NCI-H1092 treated with DMSO at 0.1 percent for 48 hours (cell line): Measurements from ENCODE around the gene ST6GALNAC6.

Experiments used
- DNase-seq: peaks from one replicate; lab custom pipeline; 2025; lab: John Stamatoyannopoulos, UW

ST6GALNAC6 gene

DNA sequence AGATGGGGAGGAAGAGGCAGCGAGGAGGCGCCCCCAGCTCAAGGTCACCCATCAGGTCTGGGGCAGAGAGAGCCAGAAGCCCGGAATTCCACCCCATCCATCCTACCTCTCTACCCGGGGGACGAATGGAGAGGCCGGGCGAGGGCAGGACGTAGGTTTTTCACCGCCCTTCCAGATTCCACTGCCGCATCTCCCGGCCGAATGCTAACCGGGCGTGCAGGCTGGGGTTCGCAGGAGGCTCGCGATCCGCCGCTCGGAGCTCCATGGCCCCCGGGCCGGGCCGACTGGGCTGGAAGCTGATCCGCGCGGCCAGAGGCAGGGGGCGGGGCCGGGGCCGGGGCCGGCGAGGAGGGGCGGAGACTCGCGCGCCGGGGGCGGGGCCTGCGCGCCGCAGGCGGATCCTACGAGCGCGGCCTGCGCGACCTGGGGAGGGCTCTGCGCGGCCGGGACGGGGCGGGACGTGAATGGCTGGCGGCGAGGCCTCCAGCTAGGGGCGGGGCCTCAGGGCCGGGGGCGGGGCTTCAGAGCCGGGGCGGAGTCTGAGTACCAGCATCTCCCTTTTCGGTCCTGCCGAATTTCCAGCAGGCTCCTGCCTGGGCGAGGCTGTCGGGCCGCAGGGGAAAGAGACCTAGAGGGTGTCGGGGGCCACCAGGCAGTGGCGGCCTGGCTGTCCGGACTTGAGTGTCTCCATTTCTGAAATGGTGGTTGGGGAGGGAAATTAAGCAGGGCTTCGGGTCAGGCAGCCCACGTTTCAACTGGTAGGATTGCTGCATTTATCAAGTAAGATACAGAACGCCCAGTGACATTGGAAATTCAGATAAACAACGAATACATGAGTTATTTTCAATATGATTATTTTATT lies 17.5 kb upstream of the ST6GALNAC6 start, which contains the start of gene ST6GALNAC4:
Gene ST6GALNAC4 (minus strand): TSS at position 322 of the 862 bp plus-strand sequence. CDS start 622 bp downstream, outside the sequence.
- DNase-seq: peak; percentile 83

DNA sequence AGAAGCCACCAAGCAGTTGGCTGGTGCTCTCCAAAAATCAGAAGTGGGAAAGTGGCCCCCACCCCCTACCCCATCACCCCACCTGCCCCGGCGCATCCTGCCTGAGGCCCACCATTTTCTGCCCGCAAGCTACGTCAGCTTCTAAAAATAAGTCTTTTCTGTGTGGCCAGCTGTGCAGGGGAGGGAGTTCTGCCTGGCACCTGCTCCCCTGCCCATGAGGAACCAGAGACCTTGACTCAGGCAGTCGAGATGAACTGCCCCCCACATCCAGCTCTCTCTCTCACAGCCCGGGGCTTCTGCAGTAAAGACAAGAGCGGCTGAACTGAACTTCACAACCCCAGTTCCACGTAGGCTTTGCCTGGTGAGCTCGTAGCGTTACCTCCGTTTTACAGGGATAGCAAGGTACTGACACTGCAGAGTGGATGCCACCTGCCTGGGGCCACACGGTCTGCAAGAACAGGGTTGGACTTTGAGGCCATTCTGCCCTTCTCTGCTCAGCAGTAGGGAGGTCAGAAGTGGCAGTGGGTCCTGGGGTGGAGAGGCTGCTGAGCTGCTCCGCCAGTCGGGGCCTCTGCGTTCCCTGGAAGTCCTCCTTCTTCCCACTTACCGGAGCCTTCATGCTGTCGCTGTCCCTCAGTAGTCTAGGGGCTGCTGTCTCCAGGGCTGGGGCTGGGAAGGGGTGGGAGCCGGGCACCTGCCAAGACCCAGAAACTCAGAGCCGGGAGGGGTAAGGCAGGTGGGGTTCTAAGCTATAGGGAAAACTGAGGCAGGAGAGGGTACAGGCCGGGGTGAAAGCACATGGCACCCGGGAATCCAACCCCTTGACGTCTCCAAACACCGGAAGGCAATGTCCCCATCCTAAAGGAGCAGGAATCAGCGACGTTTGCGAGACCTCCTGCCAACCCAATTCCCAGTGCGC lies 16.7 kb upstream of the ST6GALNAC6 start:
- no peak for DNase-seq

DNA sequence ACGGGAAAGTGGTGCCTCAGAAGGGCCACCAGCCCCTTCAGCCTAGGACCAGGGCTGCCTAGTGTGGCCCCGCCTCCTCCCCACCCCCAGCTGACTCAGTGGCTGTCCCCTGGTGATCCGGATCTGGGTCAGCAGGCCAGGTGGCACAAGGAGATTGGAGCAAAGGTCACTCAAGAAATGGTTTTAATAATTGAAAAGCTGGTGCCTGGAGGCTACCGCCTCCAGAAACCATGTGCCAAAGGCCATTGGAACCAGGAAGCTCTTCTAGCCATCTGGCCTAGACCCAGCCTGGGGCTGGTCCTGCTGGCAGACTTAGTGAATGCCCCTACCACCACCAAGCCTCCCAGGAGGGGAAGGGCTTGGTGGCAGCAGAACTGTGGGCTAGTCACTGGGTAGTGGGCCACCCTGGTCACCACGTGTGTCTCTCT lies 15.9 kb upstream of the ST6GALNAC6 start:
- no peak for DNase-seq

DNA sequence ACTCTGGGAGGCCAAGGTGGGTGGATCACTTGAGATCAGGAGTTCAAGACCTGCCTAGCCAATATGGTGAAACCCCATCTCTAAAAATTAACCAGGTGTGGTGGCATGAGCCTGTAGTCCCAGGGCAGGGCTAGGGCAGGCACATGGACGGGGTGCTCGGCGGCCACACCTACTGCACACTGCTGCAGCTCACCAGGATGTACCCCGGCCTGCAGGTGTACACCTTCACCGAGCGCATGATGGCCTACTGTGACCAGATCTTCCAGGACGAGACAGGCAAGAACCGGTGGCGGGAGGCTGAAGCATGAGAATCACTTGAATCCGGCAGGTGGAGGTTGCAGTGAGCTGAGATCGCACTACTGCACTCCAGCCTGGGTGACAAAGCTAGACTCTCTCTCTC lies 14.3 kb upstream of the ST6GALNAC6 start:
- DNase-seq: no peak

DNA sequence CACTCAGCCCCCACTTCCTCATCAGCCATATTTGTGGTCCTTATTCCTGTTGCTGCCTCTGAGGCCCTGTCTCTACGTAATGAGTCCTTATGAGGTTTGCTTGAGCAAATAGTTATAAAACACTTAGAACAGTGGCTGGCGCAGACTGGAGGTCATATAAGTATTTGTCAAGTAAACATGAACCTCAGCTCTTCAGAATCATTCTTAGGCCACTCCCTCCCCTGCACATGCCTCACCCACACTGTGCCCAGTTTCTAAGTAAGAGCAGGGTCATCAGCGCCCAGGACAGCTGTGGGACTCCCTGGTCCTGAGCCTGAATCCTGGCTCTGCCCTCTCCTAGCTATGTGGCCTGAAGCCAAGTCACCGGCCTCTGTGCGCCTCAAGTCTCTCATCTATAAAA lies 13.5 kb upstream of the ST6GALNAC6 start:
- DNase-seq: no peak

DNA sequence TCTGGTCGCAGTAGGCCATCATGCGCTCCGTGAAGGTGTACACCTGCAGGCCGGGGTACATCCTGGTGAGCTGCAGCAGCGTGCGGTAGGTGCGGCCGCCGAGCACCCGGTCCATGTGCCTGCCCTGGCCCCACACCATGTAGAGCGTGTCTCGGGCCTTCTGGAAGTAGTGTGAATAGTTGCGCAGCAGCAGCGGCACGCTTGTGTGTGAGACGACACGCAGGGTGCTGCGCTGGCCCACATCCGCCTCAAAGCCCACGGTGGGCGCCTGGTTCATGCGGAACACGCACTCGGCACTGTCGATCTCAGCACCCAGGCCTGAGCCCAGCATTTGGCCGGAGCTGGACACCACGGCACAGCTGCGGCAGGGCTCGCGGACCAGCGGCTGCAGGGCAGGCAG lies 12.9 kb upstream of the ST6GALNAC6 start:
- no peak for DNase-seq

DNA sequence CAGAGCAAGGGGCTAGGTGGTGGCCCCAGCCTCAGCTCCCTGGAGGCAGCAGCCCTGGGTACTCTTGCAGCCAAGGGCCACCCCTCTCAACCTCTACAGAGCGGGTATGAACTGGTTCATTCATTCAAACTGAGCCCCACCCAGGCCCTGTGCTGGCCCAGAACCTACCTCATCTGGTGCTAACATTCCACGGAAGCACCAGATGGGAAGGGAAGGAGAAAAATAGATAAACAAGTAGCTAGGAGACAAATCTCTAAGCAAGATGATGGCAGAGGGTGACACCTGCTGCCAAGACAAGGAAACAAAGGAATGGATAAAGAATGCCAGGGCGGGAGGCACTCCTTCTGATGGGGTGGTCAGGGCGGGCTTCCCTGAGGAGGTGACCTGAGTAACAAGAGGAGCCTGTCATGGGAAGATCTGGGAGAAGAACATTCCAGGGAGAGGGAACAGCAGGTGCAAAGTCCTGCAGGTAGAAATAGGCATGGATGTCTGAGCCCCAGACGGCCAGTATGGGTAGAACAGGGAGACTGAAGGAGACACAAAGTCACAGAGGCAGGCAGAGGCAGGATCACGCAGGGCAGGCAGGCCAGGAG lies 11.3 kb upstream of the ST6GALNAC6 start:
- no peak for DNase-seq

DNA sequence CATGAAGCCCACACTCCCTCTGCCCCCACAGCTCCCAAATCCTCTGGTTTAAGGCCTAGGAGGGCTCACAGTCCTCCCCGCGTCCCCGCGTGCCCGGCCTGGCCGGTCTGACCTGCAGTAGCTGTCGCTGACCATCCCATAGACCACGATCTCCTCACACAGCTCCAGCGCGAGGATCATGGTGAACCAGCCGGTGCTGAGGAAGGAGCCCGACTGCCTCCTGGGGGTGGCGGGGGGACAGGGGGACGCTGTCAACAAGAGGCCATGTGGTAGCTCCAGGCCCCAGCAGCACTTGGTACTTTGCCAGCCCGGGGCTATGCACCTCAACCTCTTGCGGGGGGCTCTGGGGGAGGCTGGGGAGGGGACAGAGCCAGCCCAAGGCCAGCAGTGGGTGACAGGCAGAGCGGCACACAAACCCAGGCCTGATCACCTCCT lies 10.5 kb upstream of the ST6GALNAC6 start:
- DNase-seq: no peak

DNA sequence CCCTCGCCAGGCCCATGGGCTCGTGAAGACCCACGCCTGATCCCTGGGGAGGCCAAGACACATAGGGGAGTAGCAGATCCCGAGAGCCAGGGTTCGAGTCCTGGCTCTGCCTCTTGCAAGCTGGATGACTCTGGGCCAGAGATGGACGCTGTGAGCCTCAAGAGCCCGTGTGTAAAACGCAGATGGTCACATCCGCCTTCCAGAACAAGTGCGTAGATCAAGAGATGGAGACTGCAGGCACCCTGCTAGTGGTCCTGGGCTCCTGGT lies 9.2 kb upstream of the ST6GALNAC6 start:
- no peak for DNase-seq

DNA sequence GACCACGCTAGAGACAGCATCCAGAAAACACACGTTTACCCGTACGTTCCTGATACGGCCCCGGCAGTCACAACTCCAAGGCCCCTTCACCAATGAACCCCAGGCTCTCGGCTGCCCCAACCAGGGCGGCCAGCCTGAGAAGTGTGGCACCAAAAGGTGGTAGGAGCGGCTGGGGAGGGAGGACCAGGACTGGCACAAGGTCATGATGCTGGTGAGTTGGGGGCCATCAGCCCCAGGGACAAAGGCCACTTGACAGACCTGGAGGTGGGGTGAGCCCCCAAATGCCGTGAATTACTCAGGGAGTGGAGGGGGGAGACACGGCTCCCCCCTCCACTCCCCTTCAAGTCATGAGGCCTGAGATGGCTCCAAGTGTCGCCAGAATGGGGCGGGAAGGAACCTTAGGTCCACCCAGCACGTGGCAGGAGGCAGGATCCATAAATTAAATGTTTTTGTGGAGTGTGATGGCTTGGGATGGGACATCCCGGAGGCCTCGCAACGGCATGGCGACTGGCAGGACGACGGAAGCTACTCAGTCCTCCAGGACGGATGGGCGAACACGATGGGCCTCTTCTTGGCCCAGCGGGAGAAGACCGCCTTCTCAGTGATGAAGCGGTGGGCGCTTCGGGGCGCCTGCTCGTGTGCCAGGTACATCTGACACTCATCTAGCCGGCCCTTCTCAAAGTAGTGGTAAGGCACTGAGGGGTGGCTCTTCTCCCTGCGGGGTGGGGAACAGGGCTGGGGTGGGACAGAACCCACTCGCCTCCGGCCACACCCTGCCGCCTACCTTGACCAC lies 8.7 kb upstream of the ST6GALNAC6 start:
- no peak for DNase-seq

DNA sequence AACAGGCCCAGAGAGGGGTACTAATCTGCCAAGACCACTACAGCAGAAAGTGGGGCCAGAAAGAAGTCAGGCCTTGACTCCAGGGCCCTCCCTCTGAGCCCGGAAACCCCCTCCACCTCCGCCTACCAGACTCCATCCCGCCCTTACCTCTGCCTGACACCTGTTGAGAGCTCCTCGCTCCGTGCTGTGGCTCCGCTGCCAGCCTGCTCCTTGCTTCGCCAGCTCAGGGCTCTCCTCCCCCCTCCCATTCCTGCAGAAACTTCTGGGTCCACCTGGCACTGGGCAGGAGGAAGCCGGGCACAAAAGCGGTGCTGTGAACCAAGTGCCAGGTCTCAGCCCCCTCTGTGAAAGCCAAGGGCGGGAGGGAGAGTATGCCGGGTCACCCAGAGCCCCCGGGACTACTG lies 6.4 kb upstream of the ST6GALNAC6 start:
- no peak for DNase-seq

DNA sequence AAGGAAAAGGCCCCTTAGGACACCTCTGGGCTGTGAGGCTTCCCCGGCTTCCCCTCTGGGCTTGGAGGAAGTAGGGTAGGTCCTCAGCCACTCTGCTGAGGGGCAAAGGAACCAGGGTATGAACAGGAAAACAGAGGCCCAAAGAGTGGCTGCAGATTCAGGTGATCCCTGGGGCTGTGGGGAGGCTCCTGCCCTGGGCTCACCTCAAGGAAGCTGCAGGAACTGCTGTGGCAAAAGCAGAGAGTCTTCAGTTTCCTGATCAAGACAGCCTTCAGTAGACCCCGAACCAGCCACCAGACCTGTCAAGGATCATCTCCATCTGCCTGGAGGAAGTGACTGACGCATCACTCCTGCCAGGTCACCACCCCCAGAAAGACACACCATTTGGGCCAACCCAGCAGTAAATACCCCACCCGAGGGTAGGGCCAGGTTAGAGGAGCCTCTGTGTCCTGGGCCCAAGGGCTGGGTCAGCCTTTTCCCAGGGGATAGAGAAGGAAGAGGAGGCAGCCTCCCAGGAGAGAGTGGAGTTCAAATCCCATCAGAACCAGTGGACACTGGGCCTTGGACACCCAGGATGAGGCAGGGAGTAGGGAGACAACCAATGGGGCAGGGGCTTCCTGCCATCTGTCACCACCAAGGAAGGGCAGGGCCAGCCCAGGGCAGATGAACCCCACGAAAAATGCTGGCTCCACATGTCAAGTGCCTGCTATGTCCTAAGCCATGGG lies 5.8 kb upstream of the ST6GALNAC6 start:
- no peak for DNase-seq

DNA sequence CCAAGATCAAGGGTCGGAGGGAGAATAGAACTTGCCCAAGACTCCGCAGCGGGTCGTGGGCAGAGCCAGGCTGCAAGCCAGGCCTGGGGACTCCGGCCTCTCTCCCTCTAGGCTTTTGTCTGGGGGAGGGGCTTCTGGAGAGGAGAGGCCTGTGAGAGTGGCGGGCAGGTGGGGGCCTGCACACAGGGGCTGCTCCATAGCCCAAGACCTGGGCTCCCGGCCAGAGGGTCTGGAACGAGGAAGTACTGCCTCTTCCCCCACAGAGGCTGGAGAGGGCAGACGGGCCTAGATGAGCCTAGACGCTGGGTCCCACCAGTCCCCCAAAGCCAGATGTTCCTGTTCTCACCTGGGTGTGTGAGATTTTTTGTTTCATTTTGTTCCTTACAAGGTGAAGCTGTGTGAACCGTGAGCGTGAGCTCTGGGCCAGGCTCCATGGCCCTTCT lies 5.2 kb upstream of the ST6GALNAC6 start:
- peak; percentile 67 for DNase-seq

DNA sequence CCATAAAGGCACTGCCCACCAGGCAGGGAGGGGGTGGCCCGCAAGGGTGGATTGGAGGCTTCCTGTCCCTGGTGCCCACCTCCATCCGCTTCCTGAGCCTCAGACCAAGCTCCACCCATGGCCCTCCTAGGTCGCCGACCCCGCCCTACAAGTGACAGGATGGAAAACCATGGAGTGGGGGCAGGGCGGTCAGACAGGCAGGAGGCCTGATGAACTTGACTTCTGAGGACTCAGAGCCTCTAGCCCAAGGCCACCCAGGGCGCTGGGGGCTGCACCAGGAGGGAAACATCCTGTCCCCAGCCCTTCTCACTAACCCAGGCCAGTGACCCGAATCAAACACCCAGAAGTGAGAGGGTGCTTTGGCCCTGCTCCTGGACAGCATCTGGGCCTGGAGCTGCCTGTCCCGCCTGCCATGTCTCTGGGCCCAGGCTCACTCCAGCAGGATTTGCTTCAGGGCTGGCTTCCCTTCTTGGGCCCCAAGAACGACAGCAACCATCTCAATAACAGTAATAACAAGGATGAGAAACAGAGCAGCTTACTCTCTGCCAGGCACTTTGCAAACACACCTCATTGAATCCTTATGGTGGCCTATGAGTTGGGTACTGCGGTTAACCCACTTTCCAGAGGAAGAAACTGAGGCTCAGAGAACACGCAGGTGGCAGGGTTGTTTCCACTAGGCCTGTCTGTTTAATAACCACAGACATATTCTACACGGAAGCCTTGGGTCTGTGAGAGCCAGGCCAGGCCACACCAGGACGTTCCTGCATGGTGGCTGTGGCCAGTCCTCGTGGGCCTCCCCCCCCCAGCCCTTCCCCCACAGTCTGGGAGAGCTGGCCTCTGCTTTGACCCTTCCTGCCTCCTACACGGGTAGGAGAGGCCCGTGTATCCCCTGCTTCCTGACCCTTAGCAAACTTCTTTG lies 4.4 kb upstream of the ST6GALNAC6 start:
- DNase-seq: no peak

DNA sequence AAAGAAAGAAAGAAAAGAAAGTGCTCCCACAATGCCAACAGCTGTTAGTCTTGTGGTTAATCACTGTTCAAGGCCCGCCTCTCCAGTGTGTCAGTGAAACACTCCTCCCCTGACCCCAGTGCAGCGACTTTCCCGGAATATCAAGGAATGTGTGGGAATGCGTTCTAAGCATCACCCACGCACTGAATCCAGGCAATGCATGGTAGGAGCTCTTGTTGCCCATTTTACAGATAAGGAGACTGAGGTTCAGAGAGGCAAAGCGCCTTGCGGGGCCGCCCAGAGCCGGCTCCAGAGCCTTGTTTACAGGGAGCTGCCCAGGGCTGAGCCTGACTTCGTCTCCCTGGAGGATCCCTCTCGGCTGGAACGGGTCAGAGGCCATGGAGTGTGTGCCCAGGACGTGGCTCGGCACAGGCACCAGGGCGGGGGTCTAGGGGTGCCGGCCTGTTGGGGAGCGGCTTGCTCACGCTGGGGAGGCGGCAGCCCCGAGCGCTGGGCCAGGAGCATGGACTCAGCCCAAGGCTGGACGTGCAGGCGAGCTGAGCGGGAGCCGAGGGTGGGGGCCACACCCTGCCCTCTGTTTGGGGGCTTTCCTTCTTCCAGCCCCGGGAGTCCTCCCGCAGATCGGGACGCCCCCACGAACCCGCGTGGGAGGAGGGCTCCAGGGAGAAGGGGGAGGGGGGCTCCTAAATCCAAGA lies 823 bp downstream of the ST6GALNAC6 start:
- DNase-seq: no peak

DNA sequence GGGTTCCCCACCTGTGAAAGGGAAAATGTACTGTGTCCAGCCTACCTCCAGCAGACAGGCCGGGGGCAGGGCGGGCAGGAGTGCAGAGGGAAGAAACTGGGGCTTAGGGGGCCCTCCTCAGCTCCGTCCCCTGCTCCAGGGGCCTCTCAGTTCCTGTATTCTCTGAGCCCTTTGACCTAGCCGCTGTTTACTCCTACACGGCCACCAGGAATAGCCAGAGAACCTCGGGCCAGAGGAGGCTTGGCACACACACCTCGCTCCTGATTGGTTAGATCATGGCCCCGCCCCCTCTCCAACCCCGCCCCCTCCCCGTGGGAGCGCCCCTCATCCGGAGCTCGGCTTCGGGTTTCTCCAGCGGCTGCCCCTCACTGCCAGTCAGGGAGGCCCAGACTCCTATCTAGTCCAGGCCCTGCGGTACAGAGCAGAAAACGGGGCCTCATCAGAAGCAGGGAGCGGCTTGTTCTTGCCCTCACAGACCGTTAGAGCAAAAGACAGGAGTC lies 2.2 kb downstream of the ST6GALNAC6 start:
- no peak for DNase-seq

DNA sequence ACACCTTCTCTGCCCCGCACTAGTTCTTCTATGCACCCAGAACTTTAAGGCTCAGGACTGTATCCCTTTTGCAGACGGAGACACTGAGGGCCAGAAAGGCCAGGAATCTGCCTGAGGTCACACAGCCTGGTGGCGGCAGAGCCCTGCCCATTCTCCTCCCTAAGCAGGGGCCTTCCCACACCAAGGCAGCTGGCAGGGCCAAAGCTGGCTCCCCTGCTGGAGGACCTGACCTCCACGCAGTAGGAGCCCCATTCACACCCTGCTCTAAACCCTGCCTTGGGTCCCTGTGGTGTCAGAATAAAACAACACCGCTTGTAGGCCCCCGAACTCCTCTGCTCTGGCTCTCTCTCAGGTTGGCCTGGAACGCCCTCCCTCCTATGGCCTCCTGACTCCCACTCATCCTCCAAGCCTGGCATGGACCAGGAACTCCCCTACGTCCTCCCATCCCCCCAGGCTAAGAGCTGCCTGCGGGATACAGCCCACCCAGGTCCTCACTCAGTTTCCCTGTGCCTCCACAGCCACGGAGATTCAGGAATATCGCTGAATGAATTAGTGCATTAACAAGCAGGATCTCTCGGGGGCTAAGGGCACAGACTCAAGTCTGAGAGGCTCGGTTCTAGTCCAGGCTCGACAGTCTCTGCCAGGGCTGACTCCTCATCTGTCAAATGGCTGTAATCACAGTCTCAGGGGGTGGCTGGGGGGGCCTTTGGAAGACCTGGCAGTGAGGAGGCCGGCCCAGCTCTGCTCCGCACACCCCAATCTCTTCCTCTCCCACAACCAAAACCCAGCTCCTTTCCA lies 2.8 kb downstream of the ST6GALNAC6 start:
- no peak for DNase-seq

DNA sequence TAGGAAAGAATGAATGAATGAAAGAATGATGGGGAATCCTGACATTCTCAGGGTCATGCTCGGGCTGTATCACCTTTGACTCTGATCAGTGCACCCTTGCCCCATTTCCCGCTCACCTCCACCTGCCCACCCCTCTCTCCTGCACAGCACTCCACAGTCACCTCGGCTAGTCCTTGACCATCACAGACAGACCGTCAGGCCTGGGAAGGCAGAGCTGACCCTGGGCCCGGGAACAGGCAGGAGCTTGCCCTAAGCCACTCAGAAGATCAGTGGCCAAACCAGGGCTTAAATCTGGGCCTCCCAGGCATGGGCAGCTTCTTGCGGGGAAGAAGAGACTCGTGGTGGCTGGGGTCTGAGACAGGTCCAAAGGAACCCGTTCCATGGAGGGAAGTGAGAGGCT lies 3.6 kb downstream of the ST6GALNAC6 start:
- no peak for DNase-seq
